Activated B cell treated with CpG ODN at 0.5 μM for 24 hours (primary cell): ENCODE measurements around the gene SYNJ2. TPM values are rescaled to one million over a fixed set of nuclear protein-coding genes. Genes with fewer than 3 reads are reported as not detected.

Experiments
- ATAC-seq: fragments of 200-7000 bp; cut with Tn5 transposase; one replicate; pipeline ENCODE4 v1.10.0; 2021; ENCODE audit warnings: low read depth, mild to moderate bottlenecking, moderate library complexity
- CTCF ChIA-PET: fragments of 350-600 bp; sonication (Branson Sonifier 250); formaldehyde crosslinking; loops from one replicate; lab custom pipeline; 2021; ENCODE audit warnings: antibody characterized with exemption; lab: Charles Lee
- POLR2A ChIA-PET: fragments of 350-600 bp; sonication (Branson Sonifier 250); formaldehyde crosslinking; loops from one replicate; lab custom pipeline; 2021; ENCODE audit warnings: antibody characterized with exemption; lab: Charles Lee
- DNase-seq: peaks from one replicate; pipeline ENCODE4 v3.0.0; 2022
- H3K27ac Mint-ChIP-seq: one replicate; pipeline ENCODE4 v1.8.0; 2020; ENCODE audit warnings: mixed read lengths
- H3K27me3 Mint-ChIP-seq: one replicate; pipeline ENCODE4 v1.8.0; 2021; ENCODE audit warnings: mixed read lengths
- H3K36me3 Mint-ChIP-seq: one replicate; pipeline ENCODE4 v1.8.0; 2021; ENCODE audit warnings: low read depth, mixed read lengths
- H3K4me1 Mint-ChIP-seq: one replicate; pipeline ENCODE4 v1.8.0; 2021; ENCODE audit warnings: mixed read lengths
- H3K4me3 Mint-ChIP-seq: one replicate; pipeline ENCODE4 v1.8.0; 2020; ENCODE audit warnings: mild to moderate bottlenecking, mixed read lengths
- H3K9me3 Mint-ChIP-seq: one replicate; pipeline ENCODE4 v1.8.0; 2020; ENCODE audit warnings: mixed read lengths
- CTCF ChIP-seq: fragments of 200-600 bp; IDR thresholded peaks from one replicate; pipeline ENCODE4 v1.8.0; 2022; ENCODE audit warnings: antibody characterized with exemption, mild to moderate bottlenecking
- intact Hi-C: fragments of 100-400 bp; cut with micrococcal nuclease; formaldehyde crosslinking; loops from one replicate; pipeline ENCODE4 v1.15.1; 2024
- total RNA-seq: library from RNA; stranded (reverse); gene quantifications from 2 replicates; pipeline ENCODE4 v1.2.3, GENCODE V29; 2022

SYNJ2 gene
- total RNA-seq, 1 donor from 2014 or later, result 25.0 TPM

- peaks cover 6% of the 10 kb centered on the region for H3K9me3 Mint-ChIP-seq
- ATAC-seq (no peak), DNase-seq (no peak)
- POLR2A ChIA-PET, result no interaction called here
- H3K36me3 Mint-ChIP-seq, result peaks cover 33% of the 10 kb centered on the region
- no peak overlapping the region for H3K4me3 Mint-ChIP-seq
- peaks cover 30% of the 10 kb centered on the region for H3K4me1 Mint-ChIP-seq
- intact Hi-C loops, result no loop called here
- CTCF ChIA-PET, result interaction anchor here (0.9 kb wide), 1 partner anchor 39 kb away, joined by 3 read pairs; no protein-coding TSS in a partner anchor
- H3K27me3 Mint-ChIP-seq, result no peaks in the 10 kb centered on the region
- TF ChIP-seq CTCF, result no peak
- no peak overlapping the region for H3K27ac Mint-ChIP-seq
Observed at GRCh38 chr6:158033077-158033750, 51.6 kb downstream of the SYNJ2 start.

- intact Hi-C loops, result no loop called here
- Mint-ChIP-seq H3K4me1 (peaks cover 30% of the 10 kb centered on the region), H3K27ac (no peak overlapping the region), H3K9me3 (peaks cover 6% of the 10 kb centered on the region), H3K27me3 (no peaks in the 10 kb centered on the region), H3K4me3 (no peak overlapping the region), H3K36me3 (peaks cover 36% of the 10 kb centered on the region)
- ATAC-seq, result no peak
- TF ChIP-seq CTCF, result no peak
- CTCF ChIA-PET, result no interaction called here
- no peak for DNase-seq
- POLR2A ChIA-PET, result no interaction called here
Observed at GRCh38 chr6:158033751-158034702, 52.4 kb downstream of the SYNJ2 start.

- no peak for TF ChIP-seq CTCF
- Mint-ChIP-seq H3K4me3 (no peak overlapping the region), H3K27me3 (no peaks in the 10 kb centered on the region), H3K27ac (peak overlapping the region; percentile 1), H3K4me1 (peaks cover 26% of the 10 kb centered on the region), H3K9me3 (peaks cover 6% of the 10 kb centered on the region), H3K36me3 (peaks cover 30% of the 10 kb centered on the region)
- ATAC-seq (no peak), DNase-seq (no peak)
- POLR2A ChIA-PET, result interaction anchor here (0.6 kb wide), 1 partner anchor 1723 kb away, joined by 3 read pairs; no protein-coding TSS in a partner anchor
- CTCF ChIA-PET, result interaction anchor here (1.2 kb wide), 1 partner anchor 10 kb away, joined by 4 read pairs; no protein-coding TSS in a partner anchor
- intact Hi-C loops, result no loop called here
Observed at GRCh38 chr6:158036261-158036660, 54.6 kb downstream of the SYNJ2 start.

- H3K27ac Mint-ChIP-seq, result no peak overlapping the region
- intact Hi-C loops, result no loop called here
- H3K4me3 Mint-ChIP-seq, result no peak overlapping the region
- ChIA-PET CTCF (interaction anchor here (1.2 kb wide), 1 partner anchor 10 kb away, joined by 4 read pairs; no protein-coding TSS in a partner anchor), POLR2A (no interaction called here)
- H3K4me1 Mint-ChIP-seq, result peaks cover 19% of the 10 kb centered on the region
- no peaks in the 10 kb centered on the region for H3K27me3 Mint-ChIP-seq
- ATAC-seq (no peak), DNase-seq (no peak)
- H3K9me3 Mint-ChIP-seq, result peaks cover 6% of the 10 kb centered on the region
- peaks cover 30% of the 10 kb centered on the region for H3K36me3 Mint-ChIP-seq
- no peak for TF ChIP-seq CTCF
Observed at GRCh38 chr6:158037021-158037420, 55.4 kb downstream of the SYNJ2 start.

GRCh38 chr6:158037771-158038170 lies 56.1 kb downstream of the SYNJ2 start:
- Mint-ChIP-seq H3K36me3 (peaks cover 32% of the 10 kb centered on the region), H3K9me3 (peaks cover 6% of the 10 kb centered on the region), H3K4me1 (peaks cover 15% of the 10 kb centered on the region), H3K27me3 (no peaks in the 10 kb centered on the region), H3K27ac (no peak overlapping the region), H3K4me3 (no peak overlapping the region)
- POLR2A ChIA-PET, result no interaction called here
- no peak for ATAC-seq
- CTCF ChIA-PET, result no interaction called here
- intact Hi-C loops, result no loop called here
- no peak for TF ChIP-seq CTCF
- DNase-seq, result no peak
